T-helper 1 cell treated with Interleukin-12 subunit alpha and Interleukin-12 subunit beta and Interleukin-4 antibody, amounts not matched to agents 30 μg/mL and 1 μg/mL, for 36 hours (primary cell): ENCODE measurements around the gene PRKG1.
"Not testable (repeated sequence)": the region's sequence is repeated elsewhere in the genome, so short reads cannot be mapped to it uniquely, and the experiment has no call there.

Source experiments
- H3K27ac Mint-ChIP-seq: one replicate; pipeline ENCODE4 v1.8.0; 2021; ENCODE audit warnings: mild to moderate bottlenecking, mixed read lengths
- H3K27me3 Mint-ChIP-seq: one replicate; pipeline ENCODE4 v1.8.0; 2021; ENCODE audit warnings: low read depth, mixed read lengths
- H3K36me3 Mint-ChIP-seq: one replicate; pipeline ENCODE4 v1.8.0; 2021; ENCODE audit warnings: low read depth, mixed read lengths
- H3K4me1 Mint-ChIP-seq: one replicate; pipeline ENCODE4 v1.8.0; 2021; ENCODE audit warnings: low read depth, mixed read lengths
- H3K4me3 Mint-ChIP-seq: one replicate; pipeline ENCODE4 v1.8.0; 2021; ENCODE audit warnings: mild to moderate bottlenecking, moderate library complexity, mixed read lengths
- H3K9me3 Mint-ChIP-seq: one replicate; pipeline ENCODE4 v1.8.0; 2021; ENCODE audit warnings: mixed read lengths

PRKG1 gene

DNA sequence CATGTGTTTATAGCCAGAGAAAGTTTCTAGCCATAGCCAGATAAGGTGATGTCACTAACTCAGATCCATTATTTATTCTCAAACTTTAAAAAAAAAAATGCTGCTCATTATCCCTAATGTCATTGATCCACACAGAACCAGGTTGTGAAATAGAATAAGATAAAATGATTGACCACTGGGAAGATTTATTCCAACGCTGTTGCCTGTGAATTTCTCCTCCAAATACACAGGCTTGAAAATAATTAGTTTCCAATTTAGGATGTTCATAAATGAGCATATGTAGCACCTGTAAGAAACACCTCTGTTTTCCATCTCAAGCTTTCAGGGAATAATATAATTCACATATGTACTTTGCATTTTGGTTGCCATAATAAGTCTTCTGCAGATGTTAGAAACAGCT is 956.7 kb downstream of the PRKG1 start:
- Mint-ChIP-seq H3K9me3 (no peaks in the 10 kb centered on the region), H3K4me1 (no peaks in the 10 kb centered on the region), H3K27ac (no peak overlapping the region), H3K27me3 (no peaks in the 10 kb centered on the region), H3K36me3 (no peaks in the 10 kb centered on the region), H3K4me3 (no peak overlapping the region)

DNA sequence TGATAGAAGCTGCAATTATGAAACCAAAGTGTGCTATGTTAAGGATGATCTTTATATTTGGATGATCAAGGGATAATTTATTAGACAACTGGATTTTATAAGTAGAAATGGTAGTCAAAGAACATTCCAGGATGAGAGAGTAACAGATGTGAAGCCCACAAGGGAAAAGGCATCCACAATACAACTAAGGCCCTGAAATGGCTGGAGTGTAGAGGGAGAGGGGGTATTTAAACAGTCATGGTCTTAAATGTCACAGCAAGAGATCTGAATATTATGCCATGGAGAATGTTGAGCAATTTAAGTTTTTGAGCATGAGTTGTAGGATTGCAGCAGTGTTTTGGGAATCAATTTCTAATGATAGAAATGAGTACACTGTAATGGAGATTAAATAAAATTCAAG is 957.5 kb downstream of the PRKG1 start:
- no peaks in the 10 kb centered on the region for H3K27me3 Mint-ChIP-seq
- no peaks in the 10 kb centered on the region for H3K9me3 Mint-ChIP-seq
- H3K4me3 Mint-ChIP-seq, result no peak overlapping the region

DNA sequence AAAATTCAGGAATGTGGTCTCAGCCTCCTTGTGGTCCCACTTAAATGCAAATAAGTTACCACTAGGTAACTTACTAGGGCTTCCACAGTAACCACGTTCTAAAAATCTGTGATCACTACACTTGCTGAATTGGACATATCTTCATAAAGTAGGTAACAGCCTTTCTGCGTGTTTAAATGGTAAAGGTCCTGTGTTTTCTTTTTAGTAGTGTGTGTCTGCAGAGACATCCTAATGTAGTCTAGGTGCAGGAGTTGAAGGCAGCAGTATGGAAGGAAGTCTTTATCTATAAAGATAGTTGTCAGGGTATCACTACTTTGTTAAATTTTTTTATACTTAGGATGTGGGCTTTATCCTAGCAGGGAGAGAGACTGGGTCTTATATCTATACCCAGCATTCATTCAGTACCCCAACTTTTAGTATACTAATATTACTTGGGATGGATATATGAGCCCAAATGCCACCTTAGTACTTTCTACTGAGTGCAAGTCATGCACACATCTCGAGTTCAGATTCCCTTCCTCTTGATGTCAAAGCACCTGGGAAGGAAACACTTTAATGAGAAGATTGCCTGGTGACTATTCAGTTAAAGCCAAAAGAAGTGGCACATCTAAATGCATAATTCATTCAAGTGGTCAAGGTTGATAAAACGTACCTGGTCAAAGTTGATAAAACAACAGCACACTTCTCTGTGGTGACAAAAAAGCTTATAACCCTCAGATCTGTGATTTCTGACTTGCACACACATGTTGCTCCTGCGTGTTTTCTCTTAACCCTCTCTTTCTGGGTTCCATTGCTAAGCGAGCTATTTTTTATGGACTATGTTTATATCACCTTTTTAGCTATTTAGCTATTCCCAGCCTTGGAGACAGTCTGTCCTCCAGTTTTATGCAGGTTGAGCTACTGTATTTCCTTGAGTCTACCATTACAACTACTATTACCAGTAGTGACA is 958.7 kb downstream of the PRKG1 start:
- no peaks in the 10 kb centered on the region for H3K9me3 Mint-ChIP-seq
- H3K4me3 Mint-ChIP-seq, result no peak overlapping the region
- H3K36me3 Mint-ChIP-seq, result no peaks in the 10 kb centered on the region
- no peaks in the 10 kb centered on the region for H3K27me3 Mint-ChIP-seq
- H3K4me1 Mint-ChIP-seq, result no peaks in the 10 kb centered on the region
- H3K27ac Mint-ChIP-seq, result no peak overlapping the region

More for the DNA sequence above, 957.5 kb downstream of the PRKG1 start:
- Mint-ChIP-seq H3K27ac (no peak overlapping the region), H3K36me3 (no peaks in the 10 kb centered on the region), H3K4me1 (no peaks in the 10 kb centered on the region)

DNA sequence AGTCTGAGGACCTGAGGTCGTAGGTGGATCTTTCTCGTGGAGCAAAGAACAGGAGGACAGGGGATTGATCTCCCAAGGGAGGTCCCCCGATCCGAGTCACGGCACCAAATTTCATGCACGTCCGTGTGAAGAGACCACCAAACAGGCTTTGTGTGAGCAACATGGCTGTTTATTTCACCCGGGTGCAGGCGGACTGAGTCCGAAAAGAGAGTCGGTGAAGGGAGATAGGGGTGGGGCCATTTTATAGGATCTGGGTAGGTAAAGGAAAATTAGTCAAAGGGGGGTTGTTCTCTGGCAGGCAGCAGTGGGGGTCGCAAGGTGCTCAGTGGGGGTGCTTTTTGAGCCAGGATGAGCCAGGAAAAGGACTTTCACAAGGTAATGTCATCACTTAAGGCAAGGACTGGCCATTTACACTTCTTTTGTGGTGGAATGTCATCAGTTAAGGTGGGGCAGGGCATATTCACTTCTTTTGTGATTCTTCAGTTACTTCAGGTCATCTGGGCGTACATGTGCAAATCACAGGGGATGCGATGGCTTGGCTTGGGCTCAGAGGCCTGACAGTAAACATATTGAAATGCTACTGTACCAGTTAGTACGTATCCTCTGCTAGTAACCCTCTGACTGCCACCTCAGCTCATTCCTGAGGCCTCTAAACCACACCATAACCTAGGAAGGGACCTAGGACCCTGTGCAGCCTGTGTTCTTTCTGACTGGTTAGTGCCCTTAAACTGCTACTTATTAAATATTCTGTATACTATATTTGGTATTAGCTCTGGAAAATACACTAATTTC is 964.9 kb downstream of the PRKG1 start:
- H3K27ac Mint-ChIP-seq, H3K9me3 Mint-ChIP-seq, H3K4me1 Mint-ChIP-seq, H3K4me3 Mint-ChIP-seq, H3K36me3 Mint-ChIP-seq, H3K27me3 Mint-ChIP-seq: not testable (repeated sequence)

DNA sequence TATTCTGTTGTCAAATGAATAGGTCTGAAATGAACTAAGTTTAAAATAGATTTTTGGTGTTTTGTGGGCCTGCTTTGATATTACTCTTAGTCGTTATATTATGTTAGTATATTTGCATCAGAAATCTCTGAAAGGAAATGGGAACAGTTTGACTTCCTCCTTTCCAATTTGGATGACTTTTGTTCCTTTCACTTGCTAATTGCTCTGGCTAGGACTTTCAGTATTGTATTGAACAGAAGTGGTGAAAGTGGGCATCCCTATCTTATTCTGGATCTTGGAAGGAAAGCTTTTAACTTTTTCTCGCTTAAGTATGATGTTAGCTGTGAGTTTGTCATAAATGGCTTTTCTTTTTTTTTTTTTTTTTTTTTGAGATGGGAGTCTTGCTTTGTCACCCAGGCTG is 966.2 kb downstream of the PRKG1 start:
- H3K4me3 Mint-ChIP-seq, result no peak overlapping the region
- H3K4me1 Mint-ChIP-seq, result no peaks in the 10 kb centered on the region
- H3K27me3 Mint-ChIP-seq, result no peaks in the 10 kb centered on the region
- H3K36me3 Mint-ChIP-seq, result no peaks in the 10 kb centered on the region
- H3K9me3 Mint-ChIP-seq, result no peaks in the 10 kb centered on the region
- no peak overlapping the region for H3K27ac Mint-ChIP-seq

DNA sequence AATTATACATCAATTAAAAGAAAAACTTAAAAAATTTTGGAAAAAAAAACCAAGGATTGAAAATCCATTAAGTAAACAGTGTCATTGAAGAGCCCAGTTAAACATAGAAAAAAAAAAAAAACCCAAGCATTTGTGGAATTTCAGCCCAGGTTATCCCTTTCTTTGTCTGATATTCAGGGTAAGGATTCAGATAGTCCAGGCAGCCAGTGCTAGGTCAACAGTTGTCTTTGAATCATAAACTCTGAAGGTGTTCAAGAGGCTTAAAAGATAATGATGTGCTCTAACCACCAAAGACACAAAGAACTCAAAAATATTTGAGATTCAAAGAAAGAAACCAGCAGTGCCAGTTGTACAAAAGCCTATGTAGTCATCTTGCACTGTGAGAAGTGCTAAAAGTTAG is 969.5 kb downstream of the PRKG1 start:
- Mint-ChIP-seq H3K27ac (no peak overlapping the region), H3K9me3 (no peaks in the 10 kb centered on the region), H3K36me3 (no peaks in the 10 kb centered on the region), H3K27me3 (no peaks in the 10 kb centered on the region), H3K4me3 (no peak overlapping the region), H3K4me1 (no peaks in the 10 kb centered on the region)

DNA sequence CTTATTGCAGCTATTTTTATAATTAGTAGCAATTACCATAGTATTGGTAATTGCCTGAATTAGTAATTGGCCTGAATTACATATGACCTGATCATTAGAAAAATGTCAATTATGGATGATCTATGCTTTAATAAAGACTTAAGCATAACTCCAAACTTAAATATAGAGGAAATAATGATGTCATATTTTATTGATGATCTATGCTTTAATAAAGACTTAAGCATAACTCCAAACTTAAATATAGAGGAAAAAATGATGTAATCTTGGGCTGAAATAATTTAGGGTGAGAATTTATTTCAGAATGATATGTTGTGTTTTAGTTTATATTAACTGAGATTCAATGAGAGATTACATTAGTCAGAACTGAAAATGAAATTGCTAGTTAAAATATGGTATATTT is 973.8 kb downstream of the PRKG1 start:
- Mint-ChIP-seq H3K4me1 (no peaks in the 10 kb centered on the region), H3K9me3 (no peaks in the 10 kb centered on the region), H3K4me3 (no peak overlapping the region), H3K27me3 (no peaks in the 10 kb centered on the region), H3K27ac (no peak overlapping the region), H3K36me3 (no peaks in the 10 kb centered on the region)

DNA sequence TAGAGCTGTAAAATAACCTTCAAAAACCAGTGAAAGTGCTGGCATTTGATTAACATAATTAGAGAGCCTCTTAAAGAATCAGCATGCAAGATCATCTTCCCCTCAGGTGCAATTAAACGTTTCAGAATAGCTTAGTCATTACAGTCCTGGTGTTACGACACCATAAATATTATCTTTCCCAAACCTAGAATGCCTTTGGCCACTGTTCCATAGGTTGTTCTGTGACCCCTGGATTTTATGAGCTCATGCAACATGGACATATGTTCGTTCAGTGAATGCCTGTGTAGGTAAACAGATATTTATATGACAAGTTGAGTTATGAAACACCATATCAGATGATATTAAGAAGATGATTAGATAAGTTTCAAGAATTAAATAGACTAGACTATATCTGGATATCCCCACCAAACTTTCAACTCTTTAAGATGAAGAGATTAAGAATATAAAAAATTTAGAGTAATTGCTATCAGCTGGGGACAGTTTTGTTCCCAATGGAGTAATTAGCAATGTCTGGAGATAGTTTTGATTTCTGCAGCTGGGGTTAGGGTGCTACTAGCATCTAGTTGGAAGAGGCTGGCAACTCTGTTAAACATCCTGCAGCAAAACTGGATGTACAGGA is 976.3 kb downstream of the PRKG1 start:
- H3K4me1 Mint-ChIP-seq, result no peaks in the 10 kb centered on the region

DNA sequence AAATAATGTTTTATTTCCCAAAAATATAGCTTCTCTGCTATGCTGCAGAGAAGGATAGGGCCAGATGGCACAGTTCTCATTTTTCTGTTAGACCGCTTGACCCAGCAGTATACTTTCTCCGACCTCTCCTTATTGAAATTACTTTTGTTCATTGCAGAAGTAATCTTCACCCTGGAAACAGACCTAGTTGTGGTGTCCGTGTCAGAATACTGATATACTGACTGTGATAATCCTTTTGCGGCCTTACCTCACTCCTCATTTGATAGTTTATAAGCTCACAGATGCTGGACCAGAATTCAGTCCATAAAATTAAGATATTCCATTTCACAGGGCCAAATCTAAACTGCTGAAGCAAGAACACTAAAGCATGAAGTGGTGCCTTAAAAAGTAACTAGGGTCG is 979.2 kb downstream of the PRKG1 start:
- H3K27me3 Mint-ChIP-seq, result no peaks in the 10 kb centered on the region
- H3K4me1 Mint-ChIP-seq, result no peaks in the 10 kb centered on the region
- H3K4me3 Mint-ChIP-seq, result no peak overlapping the region
- H3K9me3 Mint-ChIP-seq, result no peaks in the 10 kb centered on the region
- no peaks in the 10 kb centered on the region for H3K36me3 Mint-ChIP-seq
- no peak overlapping the region for H3K27ac Mint-ChIP-seq

More for the DNA sequence above, 976.3 kb downstream of the PRKG1 start:
- Mint-ChIP-seq H3K36me3 (no peaks in the 10 kb centered on the region), H3K4me3 (no peak overlapping the region), H3K9me3 (no peaks in the 10 kb centered on the region), H3K27ac (no peak overlapping the region), H3K27me3 (no peaks in the 10 kb centered on the region)

DNA sequence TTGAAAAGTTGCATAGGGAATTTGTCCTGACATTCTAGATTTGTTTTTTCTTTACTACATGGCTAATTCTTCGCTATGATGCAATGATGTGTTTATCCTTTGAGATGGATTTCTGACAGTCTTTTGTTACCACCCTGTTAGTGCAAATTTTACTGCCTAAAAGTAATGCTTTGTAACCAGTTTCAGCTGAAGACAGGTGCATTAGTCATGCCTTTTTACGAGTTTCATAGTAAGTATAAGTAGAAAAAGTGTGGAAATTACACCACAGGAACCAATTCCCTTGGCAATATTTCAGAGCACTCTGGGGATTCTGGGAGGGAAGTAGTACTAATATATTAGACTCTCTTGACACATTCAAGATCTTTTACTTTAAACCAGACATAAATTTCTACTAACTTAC is 982.0 kb downstream of the PRKG1 start:
- H3K36me3 Mint-ChIP-seq, result no peaks in the 10 kb centered on the region
- no peak overlapping the region for H3K4me3 Mint-ChIP-seq
- no peaks in the 10 kb centered on the region for H3K9me3 Mint-ChIP-seq
- no peaks in the 10 kb centered on the region for H3K27me3 Mint-ChIP-seq
- no peaks in the 10 kb centered on the region for H3K4me1 Mint-ChIP-seq
- H3K27ac Mint-ChIP-seq, result no peak overlapping the region

DNA sequence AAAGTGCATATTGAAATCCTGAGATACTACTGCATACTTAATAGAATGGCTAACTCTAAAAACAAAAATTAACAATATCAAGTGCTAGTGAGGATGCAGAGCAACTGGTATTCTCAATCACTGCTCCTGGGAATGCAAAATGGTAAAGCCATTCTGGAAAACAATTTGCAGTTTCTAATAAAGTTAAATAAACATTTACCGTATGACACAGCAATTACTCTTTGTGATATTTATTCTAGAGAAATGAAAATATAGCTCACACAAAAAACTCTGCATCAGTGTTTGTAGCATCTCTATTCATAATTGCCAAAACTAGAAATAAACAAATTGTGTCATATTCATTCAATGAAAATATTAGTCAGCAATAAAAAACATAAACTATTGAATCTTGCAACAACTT is 984.8 kb downstream of the PRKG1 start:
- no peak overlapping the region for H3K27ac Mint-ChIP-seq

DNA sequence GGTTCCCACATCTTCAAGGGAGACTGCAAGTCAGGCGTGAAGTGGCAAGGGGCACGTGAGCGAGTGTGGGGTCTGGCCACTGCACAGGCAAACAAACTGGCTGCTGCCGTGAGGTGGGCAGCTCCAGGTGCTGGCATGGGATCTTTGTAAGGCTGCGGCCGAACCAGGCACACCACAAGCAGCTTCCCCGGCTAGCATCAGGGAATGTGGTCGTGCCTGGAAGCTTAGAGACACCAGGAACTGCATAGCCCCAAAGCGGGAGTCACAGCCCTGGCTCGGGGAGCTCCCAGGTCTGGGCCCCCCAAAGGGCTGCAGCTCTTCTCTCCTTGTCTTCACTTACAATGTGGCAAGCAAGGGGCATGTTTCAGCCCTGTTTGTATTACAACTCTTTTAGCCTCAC is 988.9 kb downstream of the PRKG1 start:
- Mint-ChIP-seq H3K27me3 (no peaks in the 10 kb centered on the region), H3K27ac (no peak overlapping the region), H3K36me3 (no peaks in the 10 kb centered on the region), H3K4me3 (no peak overlapping the region), H3K4me1 (no peaks in the 10 kb centered on the region), H3K9me3 (no peaks in the 10 kb centered on the region)

More for the DNA sequence above, 984.8 kb downstream of the PRKG1 start:
- Mint-ChIP-seq H3K4me3 (no peak overlapping the region), H3K27me3 (no peaks in the 10 kb centered on the region), H3K36me3 (no peaks in the 10 kb centered on the region), H3K9me3 (no peaks in the 10 kb centered on the region), H3K4me1 (no peaks in the 10 kb centered on the region)

DNA sequence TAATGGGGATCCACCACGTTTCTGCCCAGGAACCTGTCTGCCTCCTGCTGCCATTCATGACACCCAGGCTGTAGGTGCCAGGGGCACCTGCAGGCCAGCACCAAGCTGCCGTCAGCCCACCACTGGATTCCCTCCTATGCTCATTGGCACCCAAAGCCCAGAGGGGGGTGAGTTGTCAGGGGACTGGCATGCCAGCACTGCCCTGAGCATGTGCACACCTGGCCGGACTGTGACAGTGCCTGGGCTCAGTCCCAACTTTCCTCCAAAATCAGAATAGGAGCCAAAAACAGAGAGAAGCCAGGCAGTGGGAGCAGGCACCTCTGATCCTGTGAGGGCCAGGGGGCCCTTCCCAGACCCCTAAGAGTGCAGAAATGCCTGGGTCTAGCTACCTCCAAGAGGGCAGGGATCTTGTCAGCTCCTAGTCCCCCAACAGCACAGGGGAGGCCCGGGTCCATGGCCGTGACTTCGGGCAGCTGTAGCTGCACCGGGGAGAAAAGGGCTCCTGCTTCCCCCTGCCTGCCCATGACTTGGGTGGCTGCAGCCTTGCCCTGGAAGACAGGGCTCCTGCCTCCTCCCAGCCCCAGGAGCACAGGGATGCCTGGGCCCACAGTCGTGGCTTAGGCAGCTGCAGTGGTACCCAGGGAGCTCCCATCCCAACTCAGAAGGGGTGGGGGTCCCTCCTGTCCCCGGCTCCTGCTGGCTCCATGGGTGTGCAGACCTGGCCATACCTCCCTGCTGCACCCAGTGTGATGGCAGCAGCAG is 990.0 kb downstream of the PRKG1 start:
- H3K4me1 Mint-ChIP-seq, result no peaks in the 10 kb centered on the region
- H3K27me3 Mint-ChIP-seq, result no peaks in the 10 kb centered on the region
- no peaks in the 10 kb centered on the region for H3K36me3 Mint-ChIP-seq
- H3K27ac Mint-ChIP-seq, result no peak overlapping the region
- peaks cover 2% of the 10 kb centered on the region for H3K9me3 Mint-ChIP-seq
- no peak overlapping the region for H3K4me3 Mint-ChIP-seq

DNA sequence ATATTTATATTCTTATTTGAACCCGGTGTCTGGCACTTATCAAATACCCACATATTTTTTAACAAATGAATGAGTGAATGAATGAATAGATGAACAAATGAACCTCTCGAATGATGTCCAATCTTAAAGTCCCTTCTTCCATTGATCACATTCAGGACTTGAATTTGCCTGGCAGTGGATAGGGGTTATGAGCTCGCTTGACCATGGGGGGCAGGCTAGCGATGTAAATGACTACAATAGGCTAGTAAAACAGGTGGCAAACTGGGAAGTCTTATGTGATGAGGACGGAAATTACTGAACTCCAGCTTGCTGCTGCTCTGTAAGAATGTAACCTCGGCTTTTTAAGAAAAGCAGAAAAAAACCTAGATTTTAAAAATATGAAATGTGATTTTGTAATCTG is 992.1 kb downstream of the PRKG1 start:
- no peak overlapping the region for H3K4me3 Mint-ChIP-seq
- H3K36me3 Mint-ChIP-seq, result no peaks in the 10 kb centered on the region
- H3K27me3 Mint-ChIP-seq, result no peaks in the 10 kb centered on the region
- no peaks in the 10 kb centered on the region for H3K4me1 Mint-ChIP-seq
- peaks cover 2% of the 10 kb centered on the region for H3K9me3 Mint-ChIP-seq
- no peak overlapping the region for H3K27ac Mint-ChIP-seq
